Activated CD4-positive, alpha-beta T cell treated with anti-CD3 and anti-CD28 coated beads for 36 hours (primary cell): ENCODE data around the gene ZFAND2A. TPM values are rescaled to one million over a fixed set of nuclear protein-coding genes. Genes with fewer than 3 reads are reported as not detected.

Experiments used
- ATAC-seq: fragments of 200-7000 bp; cut with Tn5 transposase; one replicate; pipeline ENCODE4 v1.10.0; 2021; ENCODE audit warnings: mild to moderate bottlenecking, moderate library complexity
- CTCF ChIA-PET: fragments of 350-600 bp; sonication (Branson Sonifier 250); formaldehyde crosslinking; loops from one replicate; lab custom pipeline; 2021; ENCODE audit warnings: antibody characterized with exemption; lab: Charles Lee
- POLR2A ChIA-PET: fragments of 350-600 bp; sonication (Branson Sonifier 250); formaldehyde crosslinking; loops from one replicate; lab custom pipeline; 2021; ENCODE audit warnings: antibody characterized with exemption, inconsistent platforms; lab: Charles Lee
- DNase-seq: peaks from one replicate; pipeline ENCODE4 v3.0.0-alpha.2; 2020
- H3K27ac Mint-ChIP-seq: one replicate; pipeline ENCODE4 v1.8.0; 2021; ENCODE audit warnings: mixed read lengths
- H3K27me3 Mint-ChIP-seq: one replicate; pipeline ENCODE4 v1.8.0; 2021; ENCODE audit warnings: mixed read lengths
- H3K36me3 Mint-ChIP-seq: one replicate; pipeline ENCODE4 v1.8.0; 2021; ENCODE audit warnings: low read depth, mixed read lengths
- H3K4me1 Mint-ChIP-seq: one replicate; pipeline ENCODE4 v1.8.0; 2021; ENCODE audit warnings: mixed read lengths
- H3K4me3 Mint-ChIP-seq: one replicate; pipeline ENCODE4 v1.8.0; 2021; ENCODE audit warnings: mild to moderate bottlenecking, moderate library complexity, mixed read lengths
- H3K9me3 Mint-ChIP-seq: one replicate; pipeline ENCODE4 v1.8.0; 2021; ENCODE audit warnings: low read depth, mixed read lengths
- intact Hi-C, 2 experiments: fragments of 100-400 bp; cut with DNase I in 1 of 2; cut with micrococcal nuclease in 1 of 2; formaldehyde crosslinking; loops; one replicate each; pipeline versions ENCODE4 v1.14.2 to v1.15.1; 2022 to 2024; cut with DNase I, micrococcal nuclease
- total RNA-seq, 2 experiments: library from RNA; stranded (reverse); gene quantifications; one replicate each; pipeline ENCODE4 v1.2.3, GENCODE V29; 2021

Gene ZFAND2A
- total RNA-seq, 2 experiments from 2014 or later, result 21.6 to 25.2 TPM

DNA sequence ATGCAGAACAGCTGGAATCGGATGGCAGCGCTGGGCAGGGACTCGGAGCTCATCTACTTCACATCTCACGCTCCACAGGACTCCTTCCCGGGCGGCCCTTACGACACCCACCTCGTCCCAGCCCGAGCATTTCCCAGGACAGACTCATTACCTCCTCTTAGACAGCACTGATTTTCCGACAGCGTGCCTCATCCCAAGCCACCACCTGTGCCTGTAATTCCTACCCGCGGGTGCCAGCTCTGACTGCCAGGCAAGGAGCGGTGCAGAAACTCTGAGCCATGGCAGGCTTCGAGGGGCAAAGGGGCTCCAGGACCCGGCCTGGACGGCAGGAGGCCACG, 46.5 kb downstream of the ZFAND2A start:
- no peak for DNase-seq
- H3K9me3 Mint-ChIP-seq, result peaks cover 13% of the 10 kb centered on the region
- CTCF ChIA-PET, result interaction anchor here (0.6 kb wide), 1 partner anchor 296 kb away, joined by 3 read pairs; no protein-coding TSS in a partner anchor
- H3K36me3 Mint-ChIP-seq, result peaks cover 22% of the 10 kb centered on the region
- H3K4me3 Mint-ChIP-seq, result no peak overlapping the region
- no peaks in the 10 kb centered on the region for H3K27me3 Mint-ChIP-seq
- intact Hi-C loops, result no loop called here
- POLR2A ChIA-PET, result no interaction called here
- ATAC-seq, result no peak
- peaks cover 13% of the 10 kb centered on the region for H3K4me1 Mint-ChIP-seq
- H3K27ac Mint-ChIP-seq, result no peak overlapping the region

DNA sequence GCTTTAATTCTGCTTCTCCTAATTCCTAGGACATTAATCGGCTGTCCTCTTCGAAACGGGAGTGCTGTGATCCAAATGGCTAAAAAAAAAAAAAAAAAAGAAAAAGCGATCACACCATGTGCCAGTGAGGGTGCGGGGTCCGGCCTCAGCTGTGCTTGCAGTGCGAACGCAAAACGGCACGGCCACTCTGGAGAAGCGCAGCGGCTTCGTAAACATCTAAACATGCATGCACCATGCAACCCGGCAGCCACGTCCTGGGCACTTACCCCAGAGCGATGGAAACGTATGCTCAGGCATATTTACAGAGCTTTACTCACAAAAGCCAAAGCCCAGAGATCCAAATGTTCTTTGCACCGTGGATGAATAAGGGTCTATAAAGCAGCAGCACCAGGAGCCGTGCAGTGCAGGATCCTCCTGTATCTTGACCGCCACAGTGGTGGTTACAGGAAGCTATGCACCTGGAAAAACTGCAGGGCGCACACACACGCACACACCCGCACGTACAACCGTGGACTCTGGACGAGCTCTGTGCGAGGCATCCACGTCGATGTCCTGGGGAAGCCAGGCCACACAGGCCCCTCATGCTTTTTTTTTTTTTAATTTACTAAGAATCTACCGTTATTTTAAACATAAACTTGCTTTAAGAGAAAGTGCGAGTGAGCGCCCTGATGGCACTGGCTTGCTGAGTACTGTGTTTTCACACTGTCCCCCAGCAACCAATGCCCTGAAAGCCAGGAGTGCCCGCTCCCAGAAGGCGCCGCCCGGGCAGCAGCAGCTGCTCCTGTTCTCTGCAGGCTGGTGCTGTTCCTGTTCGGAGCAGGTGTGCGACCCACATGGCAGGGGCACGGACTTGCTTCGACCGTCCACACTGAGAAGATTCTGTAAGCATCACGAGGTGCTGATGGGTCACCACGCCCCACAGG, 47.1 kb downstream of the ZFAND2A start:
- CTCF ChIA-PET, result interaction anchor here (0.6 kb wide), 1 partner anchor 297 kb away, joined by 3 read pairs; no protein-coding TSS in a partner anchor
- peaks cover 9% of the 10 kb centered on the region for H3K4me1 Mint-ChIP-seq
- no peaks in the 10 kb centered on the region for H3K27me3 Mint-ChIP-seq
- H3K27ac Mint-ChIP-seq, result no peak overlapping the region
- no peak for DNase-seq
- ATAC-seq, result no peak
- intact Hi-C loops, result no loop called here
- no peak overlapping the region for H3K4me3 Mint-ChIP-seq
- peaks cover 13% of the 10 kb centered on the region for H3K9me3 Mint-ChIP-seq
- POLR2A ChIA-PET, result interaction anchor here (0.6 kb wide), 1 partner anchor 1393 kb away, joined by 5 read pairs; no protein-coding TSS in a partner anchor
- peaks cover 19% of the 10 kb centered on the region for H3K36me3 Mint-ChIP-seq

DNA sequence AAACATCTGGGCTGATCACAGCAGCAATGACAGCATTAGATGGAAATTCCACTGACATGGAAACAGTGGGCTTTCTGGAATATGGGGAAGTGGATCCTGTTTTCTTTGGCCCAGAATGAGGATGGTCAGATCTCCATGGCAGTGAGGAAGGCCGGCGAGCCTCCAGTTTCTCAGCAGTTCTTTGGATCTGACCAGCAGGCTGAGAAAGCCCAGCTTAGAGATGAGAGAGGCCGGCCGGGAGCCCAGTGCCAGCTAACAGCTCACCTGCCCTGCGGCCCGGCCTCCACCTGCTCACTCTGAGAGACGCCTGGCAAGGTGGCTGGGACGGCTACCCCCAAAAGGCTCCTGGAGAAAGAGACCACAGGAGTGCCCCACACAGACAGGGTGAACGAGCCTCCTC, 47.9 kb downstream of the ZFAND2A start:
- no peak overlapping the region for H3K4me3 Mint-ChIP-seq
- peaks cover 14% of the 10 kb centered on the region for H3K36me3 Mint-ChIP-seq
- DNase-seq (no peak), ATAC-seq (no peak)
- no peak overlapping the region for H3K27ac Mint-ChIP-seq
- ChIA-PET CTCF (no interaction called here), POLR2A (no interaction called here)
- H3K27me3 Mint-ChIP-seq, result no peaks in the 10 kb centered on the region
- peaks cover 5% of the 10 kb centered on the region for H3K4me1 Mint-ChIP-seq
- peaks cover 8% of the 10 kb centered on the region for H3K9me3 Mint-ChIP-seq
- intact Hi-C loops, result no loop called here

DNA sequence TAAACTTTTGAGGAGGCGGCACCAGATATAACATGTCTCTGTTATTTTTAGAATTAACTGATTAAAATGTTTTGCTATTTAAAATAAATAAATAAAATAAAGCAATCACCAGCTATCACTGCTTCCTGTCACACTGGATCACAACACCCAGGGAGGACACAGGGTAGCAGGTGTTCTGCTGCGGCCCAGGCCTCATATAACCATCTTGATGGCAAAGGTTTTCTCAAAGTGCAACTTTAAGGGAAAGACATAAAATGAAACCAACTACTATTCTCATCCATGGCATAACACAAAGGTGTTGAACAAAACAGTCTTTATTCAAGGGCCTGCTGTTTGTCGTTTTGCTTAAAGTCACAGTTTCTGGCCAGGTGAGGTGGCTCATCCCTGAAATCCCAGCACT, 48.8 kb downstream of the ZFAND2A start:
- no peak for DNase-seq
- Mint-ChIP-seq H3K4me3 (no peak overlapping the region), H3K4me1 (peaks cover 7% of the 10 kb centered on the region), H3K9me3 (peaks cover 7% of the 10 kb centered on the region), H3K27me3 (no peaks in the 10 kb centered on the region), H3K36me3 (peaks cover 14% of the 10 kb centered on the region), H3K27ac (no peak overlapping the region)
- ATAC-seq, result no peak
- intact Hi-C loops, result no loop called here
- CTCF ChIA-PET, result no interaction called here
- POLR2A ChIA-PET, result no interaction called here

DNA sequence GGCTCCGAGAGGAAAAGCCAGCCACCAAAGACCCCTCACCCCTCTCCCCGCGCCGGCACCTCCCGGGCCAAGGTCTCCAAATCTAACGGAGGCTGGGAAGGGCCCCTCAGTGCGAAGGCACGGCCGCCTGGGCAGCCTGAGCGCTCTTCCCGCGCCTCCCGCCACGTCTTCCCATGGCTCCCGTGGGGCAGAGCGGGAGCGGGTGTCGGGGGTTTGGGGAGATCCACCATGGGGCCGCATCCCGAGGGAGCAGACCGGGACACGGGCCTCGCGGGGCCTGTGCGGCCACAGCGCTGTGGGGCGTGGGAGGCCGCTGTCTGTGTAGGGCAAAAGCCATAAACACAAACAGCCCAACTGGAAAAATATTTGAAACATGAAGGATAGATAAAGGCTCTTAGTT, 49.6 kb downstream of the ZFAND2A start:
- ChIA-PET POLR2A (no interaction called here), CTCF (no interaction called here)
- H3K27me3 Mint-ChIP-seq, result no peaks in the 10 kb centered on the region
- ATAC-seq (no peak), DNase-seq (no peak)
- H3K36me3 Mint-ChIP-seq, result peaks cover 7% of the 10 kb centered on the region
- no peaks in the 10 kb centered on the region for H3K9me3 Mint-ChIP-seq
- intact Hi-C loops, result no loop called here
- H3K27ac Mint-ChIP-seq, result no peak overlapping the region
- H3K4me1 Mint-ChIP-seq, result peaks cover 4% of the 10 kb centered on the region
- no peak overlapping the region for H3K4me3 Mint-ChIP-seq

DNA sequence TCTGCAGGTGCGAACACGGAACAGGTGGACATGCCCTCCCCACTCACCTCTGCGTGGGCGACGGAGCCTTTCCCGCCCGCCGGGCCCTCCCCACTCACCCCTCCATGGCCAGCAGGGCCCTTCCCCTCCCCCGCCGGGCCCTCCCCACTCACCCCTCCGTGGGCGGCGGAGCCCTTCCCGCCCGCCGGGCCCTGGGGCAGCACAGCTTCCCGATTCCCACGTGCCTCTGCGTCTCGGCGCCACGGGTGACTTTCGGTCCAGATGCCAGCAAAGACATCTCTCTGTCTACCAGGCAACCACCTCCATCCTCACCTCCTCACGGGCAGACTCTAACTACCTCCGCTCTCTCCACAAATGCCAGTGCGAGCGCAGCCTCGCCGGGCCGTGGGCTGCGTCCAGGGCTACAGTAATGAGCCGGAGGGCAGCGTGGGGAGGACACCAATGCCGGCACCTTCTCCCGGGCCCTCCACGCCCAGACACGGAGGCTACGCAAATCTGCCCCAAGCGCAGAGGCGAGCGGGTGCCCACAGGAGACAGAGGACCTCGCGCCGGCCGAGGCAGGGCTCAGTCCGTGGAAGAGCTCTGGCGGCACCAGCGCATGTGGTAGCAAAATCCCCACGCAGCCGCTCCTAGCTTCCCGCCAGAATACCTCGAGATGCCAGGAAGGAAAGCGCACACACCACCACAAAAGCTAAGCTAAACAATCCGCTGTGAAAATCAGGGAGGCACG, 50.2 kb downstream of the ZFAND2A start:
- peaks cover 10% of the 10 kb centered on the region for H3K4me1 Mint-ChIP-seq
- intact Hi-C loops, result no loop called here
- no peaks in the 10 kb centered on the region for H3K9me3 Mint-ChIP-seq
- DNase-seq, result no peak
- no peak overlapping the region for H3K4me3 Mint-ChIP-seq
- H3K36me3 Mint-ChIP-seq, result peaks cover 7% of the 10 kb centered on the region
- POLR2A ChIA-PET, result no interaction called here
- no peaks in the 10 kb centered on the region for H3K27me3 Mint-ChIP-seq
- no peak overlapping the region for H3K27ac Mint-ChIP-seq
- no peak for ATAC-seq
- CTCF ChIA-PET, result no interaction called here

DNA sequence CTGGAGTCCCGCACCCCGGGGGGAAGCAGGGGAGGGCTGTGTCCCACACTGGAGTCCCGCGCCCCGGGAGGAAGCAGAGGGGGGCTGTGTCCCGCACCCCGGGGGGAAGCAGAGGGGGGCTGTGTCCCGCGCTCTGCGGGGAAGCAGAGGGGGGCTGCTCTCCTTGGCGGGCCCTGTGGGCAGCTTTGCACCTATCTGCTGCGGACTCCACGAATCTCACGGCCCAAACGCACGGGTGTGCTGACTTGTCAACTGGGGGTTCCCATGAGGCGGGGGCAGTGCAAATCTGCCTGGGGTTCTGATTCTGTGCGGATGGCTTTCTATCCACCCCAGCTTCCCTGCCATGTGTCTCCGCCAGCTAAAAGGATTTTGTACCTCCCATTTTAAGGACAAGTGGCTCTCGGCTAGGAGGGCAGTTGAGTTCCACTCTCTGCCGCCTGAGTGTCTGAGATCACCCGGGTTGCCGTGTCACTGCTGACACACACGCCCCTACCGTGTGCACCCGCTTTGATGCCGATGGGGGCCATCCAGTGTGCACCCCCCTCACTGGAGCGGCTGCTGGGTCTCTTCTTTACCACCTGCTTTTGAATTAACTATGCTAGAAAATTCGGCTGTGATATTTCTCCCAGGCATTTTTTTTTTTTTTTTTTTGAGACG, 51.6 kb downstream of the ZFAND2A start:
- no peaks in the 10 kb centered on the region for H3K9me3 Mint-ChIP-seq
- H3K4me3 Mint-ChIP-seq, result no peak overlapping the region
- ChIA-PET CTCF (no interaction called here), POLR2A (interaction anchor here (0.6 kb wide), 1 partner anchor 31 kb away, joined by 6 read pairs; no protein-coding TSS in a partner anchor)
- ATAC-seq (no peak), DNase-seq (no peak)
- H3K4me1 Mint-ChIP-seq, result peaks cover 20% of the 10 kb centered on the region
- no peaks in the 10 kb centered on the region for H3K27me3 Mint-ChIP-seq
- intact Hi-C loops, result no loop called here
- peaks cover 3% of the 10 kb centered on the region for H3K36me3 Mint-ChIP-seq
- no peak overlapping the region for H3K27ac Mint-ChIP-seq

DNA sequence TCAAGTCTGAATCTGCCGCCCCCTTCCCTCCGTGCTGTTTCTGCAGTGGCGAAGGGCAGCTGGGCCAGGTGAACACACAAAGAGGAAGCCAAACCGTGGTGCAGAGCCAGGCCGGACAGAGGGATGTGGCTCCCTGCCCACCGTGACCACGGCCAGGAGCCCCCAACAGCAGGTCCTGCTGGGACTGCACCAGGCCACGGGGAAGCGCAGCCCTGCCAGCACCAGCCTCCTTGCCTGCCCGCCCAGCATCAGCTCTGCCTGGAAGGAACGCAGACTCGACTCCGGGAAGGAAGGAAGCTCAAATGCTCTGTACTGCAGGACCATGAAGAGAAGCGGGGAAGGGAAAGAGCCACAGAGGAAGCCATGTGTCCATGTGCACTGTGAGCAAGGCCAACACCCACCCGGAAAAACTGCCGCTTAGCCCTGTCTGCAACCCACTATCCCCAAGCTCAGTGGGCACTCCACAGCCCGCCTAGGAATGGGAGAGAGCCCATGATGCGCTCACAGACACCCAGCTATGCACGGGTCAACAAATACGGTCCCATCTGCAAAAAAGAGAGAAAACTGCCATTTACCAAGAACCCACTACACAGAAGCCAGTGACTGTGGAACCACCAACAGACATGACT, 53.1 kb downstream of the ZFAND2A start:
- Mint-ChIP-seq H3K36me3 (no peaks in the 10 kb centered on the region), H3K9me3 (no peaks in the 10 kb centered on the region), H3K4me3 (no peak overlapping the region), H3K27ac (no peak overlapping the region), H3K27me3 (no peaks in the 10 kb centered on the region), H3K4me1 (peaks cover 24% of the 10 kb centered on the region)
- POLR2A ChIA-PET, result no interaction called here
- ATAC-seq, result no peak
- CTCF ChIA-PET, result interaction anchor here (0.9 kb wide), 1 partner anchor 70 kb away, joined by 3 read pairs; no protein-coding TSS in a partner anchor
- intact Hi-C loops, result no loop called here
- DNase-seq, result no peak

DNA sequence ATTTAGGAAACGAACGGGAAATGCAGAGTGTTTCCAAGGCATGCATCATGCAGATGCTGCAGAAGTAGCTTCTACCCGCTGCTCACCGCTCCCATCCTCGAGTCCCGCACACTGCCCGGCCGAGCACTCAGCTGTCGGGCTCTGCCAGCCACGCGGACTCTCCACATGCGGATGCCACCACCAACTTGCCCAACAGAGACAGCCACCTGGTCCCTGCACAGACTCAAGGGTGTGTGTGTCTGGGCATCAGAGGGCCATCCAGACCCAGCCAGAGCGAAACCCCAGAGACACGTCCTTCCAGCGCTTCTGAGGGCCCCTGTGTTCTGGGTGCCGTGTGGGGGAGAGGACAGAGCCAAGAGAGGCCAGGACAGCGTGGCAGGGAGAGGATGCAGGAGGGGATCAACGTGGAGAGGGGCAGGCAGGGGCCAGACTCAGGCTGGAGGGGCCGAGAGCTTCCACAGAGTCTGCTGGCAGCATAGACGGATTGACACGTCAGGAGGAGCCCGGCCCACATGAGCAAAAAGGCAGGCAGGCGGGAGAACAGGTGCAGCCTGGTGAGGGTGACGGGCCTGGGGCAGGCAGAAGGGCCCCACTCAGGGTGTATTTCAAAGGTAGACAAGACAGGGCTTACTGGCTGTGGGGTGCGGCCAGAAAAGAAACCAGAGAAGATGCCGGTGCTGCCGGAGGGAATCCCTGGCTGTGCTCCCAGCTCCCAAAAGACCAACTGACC, 53.8 kb downstream of the ZFAND2A start:
- Mint-ChIP-seq H3K27ac (no peak overlapping the region), H3K27me3 (no peaks in the 10 kb centered on the region), H3K4me3 (no peak overlapping the region), H3K36me3 (no peaks in the 10 kb centered on the region), H3K9me3 (no peaks in the 10 kb centered on the region), H3K4me1 (peaks cover 24% of the 10 kb centered on the region)
- intact Hi-C loops, result no loop called here
- POLR2A ChIA-PET, result no interaction called here
- CTCF ChIA-PET, result interaction anchor here (0.6 to 0.9 kb wide), 2 partner anchors 20 to 70 kb away, joined by 3 read pairs; no protein-coding TSS in a partner anchor
- ATAC-seq (no peak), DNase-seq (no peak)

DNA sequence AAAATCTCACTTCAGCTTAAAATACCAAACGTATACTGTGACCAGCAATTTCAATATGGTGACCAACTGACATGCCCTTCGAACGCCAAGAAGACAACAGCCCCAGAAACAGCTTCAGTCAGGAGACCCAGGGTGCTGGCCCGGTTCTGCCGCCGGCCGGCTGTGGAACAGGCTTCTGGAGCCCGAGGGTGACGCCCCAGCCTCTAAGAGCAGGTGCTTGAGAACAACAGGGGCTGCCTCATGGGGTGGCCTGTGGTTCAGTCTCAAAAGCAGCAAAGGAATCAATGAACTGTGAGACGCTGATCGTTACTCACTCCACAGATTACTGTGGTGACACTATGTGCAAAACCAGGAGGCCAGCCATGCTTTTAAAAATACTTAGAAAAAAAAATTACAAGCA, 54.8 kb downstream of the ZFAND2A start:
- DNase-seq (no peak), ATAC-seq (no peak)
- Mint-ChIP-seq H3K27ac (no peak overlapping the region), H3K36me3 (no peaks in the 10 kb centered on the region), H3K4me3 (no peak overlapping the region), H3K4me1 (peaks cover 24% of the 10 kb centered on the region), H3K27me3 (no peaks in the 10 kb centered on the region), H3K9me3 (no peaks in the 10 kb centered on the region)
- CTCF ChIA-PET, result interaction anchor here (1.6 kb wide), 1 partner anchor 112 kb away, joined by 4 read pairs; no protein-coding TSS in a partner anchor
- POLR2A ChIA-PET, result no interaction called here
- intact Hi-C loops, result no loop called here
